SKM-1 treated with dmso at 0.1 percent for 144 hours (cell line): ENCODE measurements around the gene NXPH3.
"Not testable (repeated sequence)": the region's sequence is repeated elsewhere in the genome, so short reads cannot be mapped to it uniquely, and the experiment has no call there.

ENCODE experiments used
- DNase-seq: peaks from one replicate; lab custom pipeline; 2025; ENCODE audit not compliant: unreplicated experiment; lab: John Stamatoyannopoulos, UW

Gene NXPH3

DNA sequence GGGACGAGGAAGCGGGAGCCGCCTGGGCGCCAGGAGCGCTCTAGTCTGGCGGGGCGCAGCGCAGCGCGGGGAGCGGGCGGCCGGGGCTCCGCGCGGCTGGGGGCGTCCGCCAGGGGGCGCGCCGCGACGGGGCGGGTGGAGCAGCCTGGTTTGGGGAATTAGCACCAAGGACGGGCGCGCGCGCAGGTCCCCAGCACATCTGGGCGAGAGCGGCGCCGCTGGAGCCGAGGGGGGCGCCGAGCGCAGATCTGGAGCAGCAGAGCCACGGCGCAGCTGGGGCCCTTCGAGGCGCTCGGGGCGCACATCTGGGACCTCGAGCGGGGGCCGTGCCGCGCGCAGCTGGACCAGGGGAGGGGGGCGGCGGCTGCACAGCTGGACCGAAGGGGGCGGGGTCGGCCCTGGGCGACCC, at the start of gene NXPH3:
Gene NXPH3 (plus strand): TSS at position 193 of the 409 bp plus-strand sequence. CDS start 349 bp downstream, outside the sequence.
- peak; percentile 47 for DNase-seq

DNA sequence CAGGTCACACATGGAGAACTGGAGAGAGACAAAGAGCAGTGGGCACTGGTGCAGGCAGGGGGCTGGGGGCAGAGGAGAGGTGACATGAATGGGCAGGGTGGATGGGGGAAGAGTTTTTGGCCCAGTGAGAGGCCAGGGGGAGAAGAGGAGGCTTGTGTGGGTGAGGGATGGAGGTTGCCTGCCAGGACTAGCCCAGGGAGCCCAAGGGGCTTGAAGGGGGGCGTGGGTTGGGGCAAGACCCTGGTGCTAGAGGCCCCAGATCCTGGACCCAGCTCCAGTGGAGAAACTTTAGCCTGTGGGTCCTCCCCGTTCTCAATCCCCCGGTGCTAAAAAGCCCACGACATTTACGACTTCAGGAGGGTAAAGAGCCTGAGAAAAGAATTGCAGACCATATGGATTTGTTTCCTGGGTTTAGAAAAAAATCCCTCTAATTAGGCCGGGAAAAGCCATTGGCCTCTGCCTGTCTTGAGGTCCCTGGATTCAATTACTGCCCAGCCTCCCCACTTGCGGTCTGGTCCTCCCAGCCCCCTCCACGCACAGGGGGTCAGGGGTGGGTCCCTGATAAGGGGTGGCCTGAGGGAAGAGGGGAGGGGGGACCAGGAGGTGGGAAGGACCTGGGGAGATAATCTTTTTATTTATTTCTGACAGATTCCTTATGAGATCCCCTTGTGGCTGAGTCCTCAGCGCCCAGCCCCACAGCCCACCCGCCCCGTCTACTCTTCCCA, 47.6 kb upstream of the NXPH3 start:
- DNase-seq = no peak

- no peak for DNase-seq
Observed at GRCh38 chr17:49528966-49529365, 46.7 kb upstream of the NXPH3 start.

DNA sequence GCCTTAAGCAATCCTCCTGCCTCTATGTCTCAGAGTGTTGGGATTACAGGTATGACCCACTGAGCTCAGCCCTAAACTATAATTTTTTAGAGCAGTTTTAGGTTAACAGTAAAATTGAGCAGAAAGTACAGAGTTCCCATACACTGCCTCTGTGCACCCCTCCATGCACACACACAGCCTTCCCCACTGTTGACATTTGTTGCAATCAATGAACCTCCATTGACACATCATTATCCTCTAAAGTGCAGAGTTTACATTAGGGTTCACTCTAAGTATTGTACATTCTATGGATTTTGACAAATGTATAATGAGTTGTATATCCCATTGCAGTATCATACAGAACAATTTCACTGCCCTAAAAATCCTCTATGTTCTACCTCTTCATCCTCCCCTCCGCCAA, 45.6 kb upstream of the NXPH3 start:
- DNase-seq = no peak

GRCh38 chr17:49543860-49544259, 31.8 kb upstream of the NXPH3 start:
- no peak for DNase-seq

GRCh38 chr17:49545007-49545660, 30.5 kb upstream of the NXPH3 start:
- DNase-seq = no peak

DNA sequence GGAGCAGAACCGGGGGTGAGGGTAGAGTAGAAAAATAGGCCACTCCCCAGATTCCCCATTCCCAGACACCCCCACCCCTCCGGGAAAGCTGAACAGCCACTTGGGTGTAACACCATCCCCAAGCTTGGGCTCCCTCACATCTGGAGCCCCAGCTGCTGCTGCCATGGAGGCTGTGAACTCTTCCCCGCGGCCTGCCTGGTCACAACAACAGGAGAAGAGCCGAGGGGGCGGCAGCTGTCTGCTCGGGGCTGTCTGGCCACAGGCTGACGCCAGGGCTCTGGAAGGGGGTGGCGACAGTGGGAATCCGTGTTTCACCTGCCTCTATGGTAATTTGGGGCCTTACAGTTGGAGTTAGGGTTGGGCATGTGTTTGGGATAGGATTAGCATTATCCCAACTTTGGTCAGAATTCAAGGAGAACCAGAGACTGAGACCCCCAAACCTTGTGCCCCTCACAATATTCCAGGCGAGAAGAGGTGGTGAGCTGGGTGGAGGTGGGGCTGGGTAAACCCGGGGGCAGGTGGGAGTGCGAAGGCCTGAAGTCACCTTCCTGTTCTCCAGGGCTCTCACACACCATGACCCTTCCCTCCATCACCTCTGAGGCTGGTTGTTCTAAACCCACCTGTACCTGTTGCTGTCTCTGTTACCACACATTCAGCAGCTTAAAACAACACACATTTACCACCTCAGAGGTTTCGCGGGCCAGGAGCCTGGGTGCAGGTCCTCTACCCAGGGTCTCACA, 29.7 kb upstream of the NXPH3 start:
- DNase-seq = no peak

DNA sequence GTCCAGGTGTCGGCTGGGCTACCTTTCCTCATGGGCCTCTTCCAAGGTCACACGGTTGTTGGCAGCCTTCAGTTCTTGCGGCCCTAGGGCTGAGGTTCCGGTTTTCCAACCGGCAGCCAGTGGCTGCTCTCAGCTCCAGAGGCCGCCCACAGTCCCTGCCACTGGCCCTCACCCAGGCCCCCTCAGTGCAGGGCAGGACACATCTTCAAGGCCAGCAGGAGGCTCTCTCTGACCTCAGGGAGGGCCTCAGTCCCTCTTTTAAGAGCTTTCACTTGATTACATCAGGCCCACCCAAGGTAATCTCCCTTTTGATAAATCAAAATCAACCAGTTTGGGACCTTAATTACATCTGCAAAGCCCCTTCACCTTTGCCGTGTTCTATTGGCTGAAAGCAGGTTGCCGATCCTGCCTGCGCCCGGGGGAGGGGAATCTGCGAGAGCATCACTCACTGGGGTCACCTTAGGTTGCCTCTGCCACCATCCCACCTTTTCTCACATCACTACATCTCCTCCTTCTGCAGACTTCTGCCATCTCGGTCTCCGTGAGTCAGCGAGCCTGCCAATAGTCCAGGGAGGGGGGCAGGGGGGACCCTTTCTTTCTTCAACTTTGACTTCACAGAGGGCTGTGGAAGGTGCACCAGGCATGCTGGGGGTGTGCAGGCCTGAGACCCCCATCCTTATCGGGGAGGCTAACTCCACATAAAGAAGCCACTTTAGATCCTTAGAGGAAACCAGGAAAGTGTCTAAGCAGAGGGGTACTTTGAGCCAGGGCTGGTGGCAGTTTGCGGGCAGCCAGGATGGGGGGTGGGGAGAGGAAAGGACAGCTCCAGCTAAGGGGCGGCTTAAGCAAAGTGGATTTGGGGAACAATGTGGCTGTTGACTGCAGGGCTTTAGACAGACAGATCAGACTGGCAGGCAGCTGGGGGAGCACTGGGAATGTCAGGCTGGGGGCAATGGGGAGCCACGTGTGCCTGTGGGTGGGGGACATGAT, 28.8 kb upstream of the NXPH3 start:
- DNase-seq = no peak

DNA sequence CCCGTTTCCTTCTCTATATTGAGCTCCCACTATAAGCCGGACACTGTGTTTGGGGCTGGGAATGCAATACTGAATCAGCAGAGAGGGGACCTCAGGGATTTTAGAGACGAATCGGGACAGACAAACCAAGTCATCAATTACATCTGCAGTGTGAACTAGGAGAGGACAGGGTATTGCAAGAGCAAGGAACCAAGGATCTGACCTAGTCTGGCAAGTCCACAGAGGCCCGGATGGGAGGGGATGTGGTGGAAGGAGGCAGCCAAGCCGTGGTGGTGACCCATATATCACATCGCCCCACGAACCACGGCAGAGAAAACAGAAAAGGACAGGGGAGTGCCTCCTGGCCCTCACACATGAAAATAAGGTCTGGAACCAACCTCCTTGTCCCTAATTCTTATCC, 28.1 kb upstream of the NXPH3 start:
- no peak for DNase-seq

GRCh38 chr17:49548051-49548505, 27.6 kb upstream of the NXPH3 start:
- DNase-seq = no peak

- DNase-seq = peak; percentile 14
Observed at GRCh38 chr17:49548506-49549310, 27.0 kb upstream of the NXPH3 start.

GRCh38 chr17:49549311-49549605, 26.4 kb upstream of the NXPH3 start:
- no peak for DNase-seq

DNA sequence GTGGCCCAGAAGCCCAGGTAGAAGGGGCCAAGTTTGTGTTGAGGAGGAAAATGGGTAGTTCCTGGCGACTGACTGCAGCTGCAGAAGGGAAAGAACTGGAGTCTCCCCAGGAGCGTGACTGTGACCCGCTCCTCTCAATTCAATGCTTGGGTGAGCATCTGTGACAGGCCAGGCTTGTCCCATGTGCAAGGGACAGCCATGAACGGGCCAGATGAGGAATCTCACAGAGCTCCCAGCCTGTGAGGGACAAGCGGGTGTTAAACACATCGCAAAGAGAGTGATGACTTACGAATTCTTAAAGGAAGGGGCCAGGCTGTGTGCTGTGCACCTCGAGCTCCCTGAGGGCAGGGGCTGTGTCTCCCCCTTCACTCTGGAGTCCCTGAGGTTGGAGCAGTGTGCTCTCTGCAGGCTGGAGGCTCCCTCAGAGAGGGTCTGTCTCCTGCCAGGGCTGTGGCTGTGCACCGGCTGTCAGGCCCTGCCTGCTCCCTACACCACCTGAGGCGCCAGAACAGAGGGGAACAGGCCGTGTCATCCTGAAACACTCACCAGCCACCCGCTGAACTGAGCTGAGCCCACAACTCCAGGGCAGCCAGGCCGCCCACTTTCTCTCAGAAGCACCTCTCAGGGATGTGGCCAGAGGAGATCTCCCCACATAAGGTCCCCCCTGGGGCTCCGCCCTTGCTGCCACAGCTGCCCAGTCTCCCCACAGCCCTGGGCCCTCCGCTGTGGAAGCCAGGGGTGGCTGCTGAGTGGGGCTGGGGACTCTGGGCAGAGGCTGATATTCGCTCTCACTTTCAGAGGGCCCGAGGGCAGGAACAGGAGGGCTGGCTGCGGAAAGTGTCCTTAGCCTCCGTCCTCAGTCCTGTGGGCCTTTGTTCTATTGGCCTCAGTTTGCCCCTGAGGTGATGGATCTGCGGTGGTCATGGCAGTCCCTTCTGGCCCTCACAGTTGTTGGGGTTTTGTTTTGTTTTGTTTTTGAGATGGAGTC, 25.7 kb upstream of the NXPH3 start:
- no peak for DNase-seq

DNA sequence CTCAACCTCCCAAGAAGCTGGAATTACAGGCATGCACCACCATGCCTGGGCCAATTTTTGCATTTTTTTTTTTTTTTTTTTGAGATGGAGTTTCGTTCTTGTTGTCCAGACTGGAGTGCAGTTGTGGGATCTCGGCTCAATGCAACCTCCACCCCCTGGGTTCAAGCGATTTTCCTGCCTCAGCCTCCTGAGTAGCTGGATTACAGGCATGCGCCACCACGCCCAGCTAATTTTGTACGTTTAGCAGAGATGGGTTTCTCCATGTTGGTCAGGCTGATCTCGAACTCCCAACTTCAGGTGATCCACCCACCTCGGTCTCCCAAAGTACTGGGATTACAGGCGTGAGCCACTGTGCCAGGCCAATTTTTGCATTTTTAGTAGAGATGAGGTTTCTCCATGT, 24.9 kb upstream of the NXPH3 start:
- DNase-seq = not testable (repeated sequence)

- DNase-seq = no peak
Observed at GRCh38 chr17:49551221-49552069, 24.2 kb upstream of the NXPH3 start.

GRCh38 chr17:49552070-49552751, 23.5 kb upstream of the NXPH3 start:
- DNase-seq = no peak

DNA sequence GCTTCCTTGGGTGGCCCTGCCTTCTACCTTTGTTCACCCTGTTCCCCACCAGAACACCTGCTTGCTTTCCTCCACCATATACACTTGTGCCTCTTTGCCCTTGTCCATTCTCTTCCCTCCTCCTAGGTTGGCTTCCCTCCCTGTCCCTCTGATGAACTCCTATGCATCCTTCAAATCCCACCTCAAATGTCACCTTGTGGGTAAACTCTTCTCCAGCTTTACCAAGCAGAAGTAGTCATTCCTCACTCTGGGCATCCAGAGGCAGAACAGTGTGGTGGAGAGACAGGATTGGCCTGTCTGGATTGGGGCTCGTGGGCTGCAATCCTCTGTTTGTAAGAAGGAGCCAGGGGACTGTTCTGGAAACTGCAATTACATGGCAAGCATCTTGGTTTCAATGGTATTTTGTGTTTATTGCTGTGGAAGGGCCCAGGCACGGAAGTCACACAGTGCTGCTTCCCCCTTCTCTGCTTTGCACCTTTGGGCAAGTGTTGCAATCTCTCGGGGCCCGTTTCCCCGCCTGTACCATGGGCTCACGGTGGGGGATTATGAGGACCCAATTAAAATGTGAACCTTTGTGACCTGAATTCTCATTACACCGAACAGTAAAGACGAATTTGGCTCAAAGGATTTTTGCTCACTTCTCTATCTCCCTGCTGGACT, 21.9 kb upstream of the NXPH3 start:
- DNase-seq = peak; percentile 38
